SJCRH30 (cell line): ENCODE measurements around the gene BEST4. TPM values are rescaled to one million over a fixed set of nuclear protein-coding genes. Genes with fewer than 3 reads are reported as not detected.
A peak's percentile ranks its signal among the peaks of the same experiment; 100 is the strongest.
"Not testable (repeated sequence)": the region's sequence is repeated elsewhere in the genome, so short reads cannot be mapped to it uniquely, and the experiment has no call there.

ENCODE experiments used
- DNase-seq, 2 experiments: peaks; one replicate each; pipeline ENCODE4 v3.0.0-alpha.2; 2015 to 2020
- H3K27ac ChIP-seq: fragments of 250-450 bp; sonication (Bioruptor Pico); 2 replicates; pipeline ENCODE4 v1.5.1; 2020; ENCODE audit warnings: mild to moderate bottlenecking, moderate library complexity
- H3K27me3 ChIP-seq: fragments of 250-450 bp; sonication (Bioruptor Pico); 2 replicates; pipeline ENCODE4 v1.5.1; 2020; ENCODE audit warnings: mild to moderate bottlenecking, moderate library complexity
- H3K36me3 ChIP-seq: fragments of 250-450 bp; sonication (Bioruptor Pico); 2 replicates; pipeline ENCODE4 v1.5.1; 2020; ENCODE audit warnings: mild to moderate bottlenecking, moderate library complexity
- H3K4me1 ChIP-seq: fragments of 250-450 bp; sonication (Bioruptor Pico); 2 replicates; pipeline ENCODE4 v1.5.1; 2020; ENCODE audit warnings: mild to moderate bottlenecking, moderate library complexity
- H3K4me3 ChIP-seq: fragments of 250-450 bp; sonication (Bioruptor Pico); 2 replicates; pipeline ENCODE4 v1.5.1; 2020; ENCODE audit warnings: mild to moderate bottlenecking, moderate library complexity
- H3K9me3 ChIP-seq: fragments of 250-450 bp; sonication (Bioruptor Pico); replicated peaks from 2 replicates; pipeline ENCODE4 v1.5.1; 2020; ENCODE audit warnings: mild to moderate bottlenecking, moderate library complexity
- total RNA-seq: library from RNA; depleted of rRNA; stranded (reverse); fragments of >200 nt; shearing (Covaris generic); gene quantifications from 2 replicates; pipeline ENCODE4 v1.2.3, GENCODE V29; 2014; rRNA removed

The BEST4 gene
- total RNA-seq, 1 experiment from 2014 or later, result not detected

GRCh38 chr1:44740179-44740617 is 47.8 kb downstream of the BEST4 start:
- Histone ChIP-seq H3K4me3 (peak overlapping the region; percentile 76), H3K27ac (peak overlapping the region; percentile 66), H3K27me3 (no peaks in the 10 kb centered on the region), H3K4me1 (no peaks in the 10 kb centered on the region; the same call in 1 of the 2 replicates), H3K9me3 (no peaks in the 10 kb centered on the region), H3K36me3 (peaks cover 41% of the 10 kb centered on the region)
- DNase-seq, result peak in 1 of 2 experiments; percentile 38

- Histone ChIP-seq H3K36me3 (peaks cover 35% of the 10 kb centered on the region), H3K27ac (peak within 1 kb of the TSS; percentile 66), H3K9me3 (no peaks in the 10 kb centered on the region)
Observed at GRCh38 chr1:44739307-44740178, 48.4 kb downstream of the BEST4 start, which contains the start of gene KIF2C. Gene KIF2C (plus strand): TSS chr1:44739837. CDS start chr1:44739933, 96 bp downstream.

GRCh38 chr1:44738953-44739306 is 49.0 kb downstream of the BEST4 start:
- Histone ChIP-seq H3K27ac (peak overlapping the region; percentile 66; the same call in 1 of the 2 replicates), H3K4me3 (peak overlapping the region; percentile 76), H3K36me3 (peaks cover 29% of the 10 kb centered on the region)
- not testable (repeated sequence) for H3K9me3 ChIP-seq, H3K27me3 ChIP-seq, H3K4me1 ChIP-seq, DNase-seq

More at GRCh38 chr1:44739307-44740178, 48.4 kb downstream of the BEST4 start, which contains the start of gene KIF2C:
- Histone ChIP-seq H3K4me1 (no peaks in the 10 kb centered on the region; the same call in 1 of the 2 replicates), H3K27me3 (no peaks in the 10 kb centered on the region), H3K4me3 (peak within 1 kb of the TSS; percentile 76)
- peak; percentile 99 for DNase-seq

- no peak overlapping the region for H3K27ac ChIP-seq
- no peaks in the 10 kb centered on the region for H3K9me3 ChIP-seq
- H3K36me3 ChIP-seq, result peaks cover 6% of the 10 kb centered on the region
- DNase-seq, result no peak
- H3K27me3 ChIP-seq, result no peaks in the 10 kb centered on the region
- H3K4me1 ChIP-seq, result peaks cover 9% of the 10 kb centered on the region
- no peak overlapping the region for H3K4me3 ChIP-seq
Observed at GRCh38 chr1:44735992-44736391, 52.0 kb downstream of the BEST4 start.

GRCh38 chr1:44733784-44734183 is 54.2 kb downstream of the BEST4 start:
- Histone ChIP-seq H3K9me3 (no peaks in the 10 kb centered on the region), H3K4me1 (peaks cover 14% of the 10 kb centered on the region), H3K27me3 (0 out of 2 replicates have a peak, but pooled peaks cover 3% of the 10 kb centered on the region), H3K4me3 (no peak overlapping the region), H3K27ac (0 out of 2 replicates have a peak overlapping the region, but pooled peaks have one; percentile 12), H3K36me3 (no peaks in the 10 kb centered on the region)
- no peak for DNase-seq

Other genes starting within 250 kb of the BEST4 start
- 1.6 and 2.3 TPM in 2 replicates for gene TMEM53, start 113.7 kb downstream of the BEST4 start, total RNA-seq
- not detected in 2 replicates for gene ARMH1, start 113.5 kb downstream of the BEST4 start, total RNA-seq
- not detected in 2 replicates for gene RNU5D-1, start 57.0 kb downstream of the BEST4 start, total RNA-seq
- gene KIF2C, start 48.3 kb downstream of the BEST4 start, total RNA-seq, result 120 and 124 TPM in 2 replicates
- 3,055 and 3,167 TPM in 2 replicates for gene RPS8, start 12.6 kb downstream of the BEST4 start, total RNA-seq
- gene PLK3, start 12.2 kb upstream of the BEST4 start, total RNA-seq, result 8.0 and 11.4 TPM in 2 replicates
- not detected in 2 replicates for gene DYNLT4, start 19.2 kb upstream of the BEST4 start, total RNA-seq
- gene BTBD19, start 20.4 kb upstream of the BEST4 start, total RNA-seq, result 0.43 and 1.4 TPM in 2 replicates
- gene PTCH2, start 55.1 kb upstream of the BEST4 start, total RNA-seq, result 1.3 and 1.8 TPM in 2 replicates
- gene EIF2B3, start 198.4 kb upstream of the BEST4 start, total RNA-seq, result 40.1 TPM in 2 replicates
- gene HECTD3, start 223.2 kb upstream of the BEST4 start, total RNA-seq, result 19.6 and 21.3 TPM in 2 replicates
- gene UROD, start 224.1 kb upstream of the BEST4 start, total RNA-seq, result 116 and 131 TPM in 2 replicates